Activated gamma-delta T cell treated with Interleukin-2 at 50 U/mL for 16 hours (primary cell): ENCODE data around the gene PRM1.

Experiments
- DNase-seq: peaks from one replicate; pipeline ENCODE4 v3.0.0-alpha.2; 2020

The PRM1 gene

DNA sequence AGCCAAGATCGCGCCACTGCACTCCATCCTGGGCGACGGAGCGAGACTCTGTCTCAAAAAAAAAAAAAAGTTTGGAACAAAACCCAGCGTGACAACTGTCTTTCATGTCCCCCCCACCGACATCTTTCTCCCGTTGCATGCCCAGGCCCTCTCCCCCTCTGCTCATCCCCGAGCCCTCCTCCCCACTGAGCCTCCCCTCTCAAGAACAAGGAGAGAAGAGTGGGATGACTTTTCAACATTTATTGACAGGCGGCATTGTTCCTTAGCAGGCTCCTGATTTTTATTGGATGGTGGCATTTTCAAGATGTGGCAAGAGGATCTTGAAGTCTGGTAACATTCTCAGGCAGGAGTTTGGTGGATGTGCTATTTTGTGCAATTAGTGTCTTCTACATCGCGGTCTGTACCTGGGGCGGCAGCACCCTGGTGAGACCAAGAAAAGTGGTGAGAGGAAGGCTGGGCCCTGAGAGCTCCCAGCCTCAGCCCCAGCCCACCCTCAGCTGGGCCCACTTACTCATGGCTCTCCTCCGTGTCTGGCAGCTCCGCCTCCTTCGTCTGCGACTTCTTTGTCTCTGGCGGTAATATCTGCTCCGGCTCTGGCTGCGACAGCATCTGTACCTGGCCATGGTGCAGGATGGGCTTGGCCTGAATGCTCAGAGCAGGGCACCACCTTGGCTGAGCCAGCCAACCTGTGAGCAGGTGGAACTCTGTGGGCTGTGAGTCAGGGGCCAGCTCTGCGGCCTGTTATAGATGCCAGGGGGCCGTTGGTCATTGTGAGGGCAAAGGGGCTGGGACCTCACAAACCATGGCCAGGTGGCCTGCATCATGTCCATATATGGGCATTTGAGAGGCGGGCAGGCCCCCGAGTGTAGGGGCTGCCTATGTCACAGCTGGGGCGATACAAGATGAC is at the start of gene PRM1:
PRM1 (minus strand) TSS at position 715 of the 907 bp plus-strand sequence; CDS start at position 623, 92 bp downstream.
- DNase-seq: no peak

GRCh38 chr16:11330526-11331237 is 49.6 kb upstream of the PRM1 start:
- no peak for DNase-seq

GRCh38 chr16:11329891-11330290 is 48.8 kb upstream of the PRM1 start:
- no peak for DNase-seq

DNA sequence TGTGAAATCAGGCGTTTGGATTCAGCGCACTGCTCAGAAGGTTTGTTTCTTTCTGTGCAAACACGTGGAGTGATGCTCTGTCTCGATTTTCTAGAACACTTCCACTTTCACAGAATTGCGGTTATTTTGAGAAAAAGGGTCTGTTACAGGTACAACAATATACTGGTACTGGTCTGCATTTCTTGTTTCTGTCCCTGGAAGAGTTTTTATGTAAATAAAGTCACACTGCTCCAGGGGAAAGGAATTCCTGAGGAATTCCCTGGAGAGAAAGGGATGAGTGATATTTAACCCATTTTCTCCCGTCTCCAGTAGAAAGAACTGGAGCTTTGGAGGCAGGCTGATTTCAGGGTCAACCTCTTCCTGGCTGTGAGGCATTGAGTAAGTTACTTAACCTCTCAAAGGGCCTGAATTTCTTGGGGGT is 48.0 kb upstream of the PRM1 start:
- no peak for DNase-seq

- peak; percentile 54 for DNase-seq
Observed at GRCh38 chr16:11328172-11329070, 47.3 kb upstream of the PRM1 start.

- DNase-seq: no peak
Observed at GRCh38 chr16:11327277-11328171, 46.4 kb upstream of the PRM1 start.

GRCh38 chr16:11326737-11327276 is 45.7 kb upstream of the PRM1 start:
- DNase-seq: no peak

DNA sequence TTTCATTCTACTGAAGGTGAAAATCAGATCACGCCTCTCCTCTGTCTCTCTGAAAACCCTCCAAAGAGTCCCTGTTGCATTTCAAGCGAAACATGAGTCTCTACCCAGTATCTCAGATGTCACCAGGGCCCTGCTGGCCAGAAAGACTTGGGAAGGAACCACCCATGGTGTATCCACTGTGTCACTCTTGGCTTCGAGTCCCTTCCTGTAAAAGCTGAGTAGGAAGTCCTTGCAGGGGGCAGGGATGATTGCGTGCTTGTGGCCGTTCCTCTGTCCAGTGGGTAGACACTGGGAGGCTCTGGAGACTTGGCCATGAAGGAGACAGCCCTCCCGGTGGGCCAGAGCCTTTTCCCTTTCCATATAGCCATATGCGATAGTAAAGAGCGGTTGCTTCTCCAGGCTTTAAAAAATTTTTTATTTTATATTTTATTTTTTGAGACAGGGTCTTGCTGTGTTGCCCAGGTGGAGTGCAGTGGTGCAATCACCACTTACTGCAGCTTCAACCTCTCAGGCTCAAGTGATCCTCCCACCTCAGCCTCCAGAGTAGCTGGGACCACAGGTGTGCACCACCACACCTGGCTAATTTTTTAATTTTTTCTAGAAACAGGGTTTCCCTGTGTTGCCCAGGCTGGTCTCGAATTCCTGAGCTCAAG is 45.1 kb upstream of the PRM1 start:
- DNase-seq: no peak

- DNase-seq: no peak
Observed at GRCh38 chr16:11325404-11326083, 44.4 kb upstream of the PRM1 start.

- DNase-seq: no peak
Observed at GRCh38 chr16:11323551-11324336, 42.6 kb upstream of the PRM1 start.

- DNase-seq: no peak
Observed at GRCh38 chr16:11322823-11323222, 41.7 kb upstream of the PRM1 start.

DNA sequence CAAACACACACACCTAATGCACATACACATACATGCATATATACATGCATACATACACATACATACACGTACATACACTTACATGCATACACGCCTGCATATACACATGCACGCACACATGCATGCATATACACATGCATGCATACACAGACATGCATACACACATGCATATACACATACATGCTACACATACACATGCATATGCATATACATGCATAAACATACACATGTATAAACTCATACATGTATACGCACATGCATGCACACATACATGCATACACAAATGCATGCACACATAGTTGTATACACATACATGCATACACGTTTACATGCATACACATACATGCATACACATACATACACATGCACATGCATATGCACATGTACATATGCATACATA is 40.5 kb upstream of the PRM1 start:
- DNase-seq: no peak

DNA sequence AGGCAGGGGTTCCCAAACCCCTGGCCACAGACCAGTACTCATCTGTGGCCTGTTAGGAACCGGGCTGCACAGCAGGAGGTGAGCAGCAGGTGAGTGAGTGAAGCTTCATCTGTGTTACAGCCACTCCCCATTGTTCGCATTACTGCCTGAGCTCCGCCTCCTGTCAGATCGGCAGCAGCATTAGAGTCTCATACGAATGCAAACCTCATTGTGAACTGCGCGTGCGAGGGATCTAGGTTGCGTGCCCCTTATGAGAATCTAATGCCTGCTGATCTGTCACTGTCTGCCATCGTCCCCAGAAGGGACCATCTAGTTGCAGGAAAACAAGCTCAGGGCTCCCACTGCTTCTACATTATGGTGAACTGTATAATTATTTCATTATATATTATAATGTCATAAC is 39.0 kb upstream of the PRM1 start:
- DNase-seq: no peak

DNA sequence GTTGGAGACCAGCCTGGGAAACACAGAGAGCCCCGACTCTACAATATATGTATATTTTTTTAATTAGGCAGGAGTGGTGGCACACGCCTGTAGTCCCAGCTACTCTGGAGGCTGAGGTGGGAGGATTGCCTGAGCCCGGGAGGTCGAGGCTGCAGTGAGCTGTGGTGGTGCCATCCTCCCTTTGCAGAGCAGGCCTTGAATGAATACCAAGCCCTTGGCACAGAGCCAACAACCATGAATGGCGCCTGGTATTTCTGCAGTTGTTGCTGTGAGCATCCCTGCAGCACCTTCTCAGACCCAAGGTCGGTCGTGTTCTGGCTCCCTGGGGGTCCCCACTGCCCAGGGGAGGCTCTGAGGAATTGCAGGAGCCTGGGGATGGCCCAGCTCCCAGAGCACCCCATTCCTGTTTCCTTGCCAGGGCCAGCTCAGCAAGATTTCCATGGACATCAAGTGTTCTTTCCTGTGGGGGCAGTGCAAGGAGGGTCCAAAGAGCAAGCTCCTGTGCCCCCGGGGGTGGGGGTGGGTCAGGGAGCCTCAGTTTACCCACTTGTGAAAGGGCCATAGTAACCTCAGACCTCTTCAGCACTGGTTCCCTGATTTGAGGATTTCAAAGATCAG is 38.5 kb upstream of the PRM1 start:
- DNase-seq: no peak

DNA sequence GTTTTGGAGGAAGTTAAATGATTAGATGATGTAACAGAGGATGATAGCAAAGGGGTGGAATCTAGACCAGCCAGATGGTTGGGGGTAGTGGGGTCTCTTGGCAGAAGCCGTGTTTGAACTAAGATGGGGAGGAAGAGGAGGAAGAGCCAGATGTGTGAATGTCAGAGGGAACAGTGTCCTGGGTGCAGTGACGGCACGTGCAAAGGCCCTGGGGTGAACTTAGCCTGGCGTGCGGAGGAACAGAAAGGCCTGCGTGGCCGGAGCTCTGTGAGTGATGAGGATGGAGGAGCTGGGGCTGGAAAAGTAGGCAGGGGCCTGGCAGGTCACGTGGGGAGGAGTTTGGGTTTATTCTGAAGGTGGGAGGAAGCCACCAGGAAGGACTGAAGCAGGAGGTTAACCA is 37.7 kb upstream of the PRM1 start:
- DNase-seq: no peak

DNA sequence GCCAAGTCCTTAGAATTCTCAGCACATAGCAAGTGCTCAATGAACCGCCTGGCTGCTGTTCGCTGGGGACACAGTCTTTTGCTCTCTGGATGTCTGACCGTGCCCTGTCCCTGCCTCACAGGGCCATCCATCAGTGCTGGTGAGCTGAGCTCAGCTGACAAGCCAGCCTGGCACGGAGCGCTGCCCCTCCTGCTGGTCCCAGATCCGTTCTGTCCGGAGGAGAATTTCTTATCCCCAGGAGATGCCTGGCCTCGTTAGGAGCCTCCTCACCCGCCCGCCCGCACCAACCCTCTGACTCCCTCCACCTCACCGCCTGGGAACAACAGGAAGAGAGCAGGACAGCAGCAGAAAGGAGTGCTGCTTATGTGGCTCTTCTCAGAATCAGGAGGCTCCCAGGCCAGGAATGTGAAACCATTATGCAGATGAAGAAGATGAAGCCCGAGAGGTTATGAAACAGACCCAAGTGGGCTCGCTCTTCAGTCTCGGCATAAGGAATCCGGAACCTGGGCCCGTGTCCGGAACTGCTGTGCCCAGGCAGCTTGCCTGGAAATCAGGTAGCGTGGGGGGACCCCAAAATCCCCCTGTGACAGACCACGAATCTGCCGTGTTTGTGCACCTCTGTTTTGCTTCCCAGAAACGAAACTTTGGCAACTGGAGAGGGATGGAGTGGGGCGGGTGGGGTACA is 35.3 kb upstream of the PRM1 start:
- no peak for DNase-seq

GRCh38 chr16:11315510-11315909 is 34.4 kb upstream of the PRM1 start:
- DNase-seq: no peak

DNA sequence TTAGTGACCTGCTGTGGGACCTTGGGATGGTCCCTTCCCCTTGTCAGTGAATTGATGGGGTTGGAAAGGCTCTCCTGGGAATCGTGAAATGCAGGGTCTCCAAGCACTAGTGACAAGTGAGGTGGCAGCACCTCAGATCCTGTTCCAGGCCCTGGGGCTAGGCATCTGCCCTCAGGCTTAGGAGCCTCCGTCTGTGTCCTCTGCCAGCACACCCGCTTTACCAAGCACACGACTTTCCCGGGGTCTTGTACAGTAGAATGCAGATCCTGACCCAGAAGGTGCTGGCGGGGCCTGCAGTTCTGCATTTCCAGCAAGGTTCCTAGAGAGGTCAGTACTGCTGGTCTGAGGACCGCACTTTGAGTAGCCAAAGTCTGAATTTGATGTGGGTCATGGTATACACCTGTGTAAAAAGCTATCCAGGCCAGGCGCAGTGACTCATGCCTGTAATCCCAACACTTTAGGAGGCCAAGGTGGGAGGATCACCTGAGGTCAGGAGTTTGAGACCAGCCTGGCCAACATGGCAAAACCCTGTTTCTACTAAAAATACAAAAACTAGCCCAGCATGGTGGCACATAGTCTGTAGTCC is 33.3 kb upstream of the PRM1 start:
- no peak for DNase-seq
